Mucosa of gallbladder (tissue), 1 donor: ENCODE results near the gene DPYSL5. TPM values are rescaled to one million over a fixed set of nuclear protein-coding genes. Genes with fewer than 3 reads are reported as not detected.
"Not testable (repeated sequence)": the region's sequence is repeated elsewhere in the genome, so short reads cannot be mapped to it uniquely, and the experiment has no call there.

Experiments used
- DNase-seq: peaks from one replicate; pipeline ENCODE4 v3.0.0-alpha.2; 2020; ENCODE audit warnings: low spot score
- total RNA-seq: library from RNA; stranded (reverse); gene quantifications from one replicate; pipeline ENCODE4 v1.2.1, GENCODE V29; 2021
- donor health status: DM: no; HTN: no; CAD: no.

The DPYSL5 gene
- total RNA-seq, 1 donor from 2014 or later = 0.26 TPM

GRCh38 chr2:26875065-26875634 is 27.2 kb downstream of the DPYSL5 start:
- no peak for DNase-seq

- no peak for DNase-seq
Measured at GRCh38 chr2:26875808-26876207, 27.9 kb downstream of the DPYSL5 start.

GRCh38 chr2:26876260-26876659 is 28.3 kb downstream of the DPYSL5 start:
- no peak for DNase-seq

GRCh38 chr2:26877276-26877675 is 29.3 kb downstream of the DPYSL5 start:
- DNase-seq = no peak

GRCh38 chr2:26880161-26880560 is 32.2 kb downstream of the DPYSL5 start:
- DNase-seq = no peak

GRCh38 chr2:26880910-26881435 is 33.0 kb downstream of the DPYSL5 start:
- DNase-seq = no peak

GRCh38 chr2:26882220-26882619 is 34.3 kb downstream of the DPYSL5 start:
- DNase-seq = not testable (repeated sequence)

- DNase-seq = no peak
Measured at GRCh38 chr2:26883956-26884355, 36.0 kb downstream of the DPYSL5 start.

- DNase-seq = no peak
Measured at GRCh38 chr2:26884486-26884885, 36.6 kb downstream of the DPYSL5 start.

- no peak for DNase-seq
Measured at GRCh38 chr2:26885651-26886329, 37.9 kb downstream of the DPYSL5 start.

- DNase-seq = no peak
Measured at GRCh38 chr2:26886736-26887135, 38.8 kb downstream of the DPYSL5 start.

- no peak for DNase-seq
Measured at GRCh38 chr2:26887151-26887550, 39.2 kb downstream of the DPYSL5 start.

GRCh38 chr2:26889796-26890195 is 41.9 kb downstream of the DPYSL5 start:
- DNase-seq = no peak

- DNase-seq = no peak
Measured at GRCh38 chr2:26890341-26891000, 42.5 kb downstream of the DPYSL5 start.

- DNase-seq = no peak
Measured at GRCh38 chr2:26892133-26892532, 44.2 kb downstream of the DPYSL5 start.

GRCh38 chr2:26892922-26893524 is 45.1 kb downstream of the DPYSL5 start:
- DNase-seq = no peak

- no peak for DNase-seq
Measured at GRCh38 chr2:26894136-26894535, 46.2 kb downstream of the DPYSL5 start.

- DNase-seq = no peak
Measured at GRCh38 chr2:26897807-26898479, 50.0 kb downstream of the DPYSL5 start.

GRCh38 chr2:26898480-26899078 is 50.6 kb downstream of the DPYSL5 start:
- DNase-seq = no peak

GRCh38 chr2:26899500-26900164 is 51.7 kb downstream of the DPYSL5 start:
- DNase-seq = no peak

- no peak for DNase-seq
Measured at GRCh38 chr2:26900831-26901321, 52.9 kb downstream of the DPYSL5 start.
